Measurements from ENCODE around the gene ABCA7. TPM values are rescaled to one million over a fixed set of nuclear protein-coding genes. Genes with fewer than 3 reads are reported as not detected.

The ABCA7 gene
- total RNA-seq, 3 donors from 2014 or later (not counting 1 experiment from before 2014, with no cell fraction given), result 73.3 to 149 (median 121) TPM

GRCh38 chr19:1090731-1091543 lies 51.0 kb downstream of the ABCA7 start:
- Histone ChIP-seq H3K4me1 (ENCODE audit: control insufficient read depth, insufficient read depth, low read length) (peaks cover 65% of the 10 kb centered on the region), H3K36me3 (ENCODE audit: control insufficient read depth, insufficient read depth, low read length) (peaks cover 46% of the 10 kb centered on the region), H3K9me3 (ENCODE audit: control insufficient read depth, insufficient read depth, low read length) (no peaks in the 10 kb centered on the region), H3K4me3 (ENCODE audit: low read length) (no peak overlapping the region), H3K27me3 (ENCODE audit: control insufficient read depth, insufficient read depth, low read length) (no peaks in the 10 kb centered on the region), H3K27ac (ENCODE audit: low read length) (no peak overlapping the region)
- H3K4me1 Mint-ChIP-seq, result peaks cover 21 to 46% of the 10 kb centered on the region in 2 donors
- H3K4me3 Mint-ChIP-seq, result no peak overlapping the region
- ATAC-seq (no peak), DNase-seq (peak in 1 of 2 donors; percentile 63)
- 91% methylated on average over 38 of the region's 38 CpGs for WGBS (ENCODE audit: insufficient coverage)
- intact Hi-C loops (cut with micrococcal nuclease), result no loop called here
- no peak for TF ChIP-seq CTCF (IDR thresholded peaks at IDR 0.05)
- H3K36me3 Mint-ChIP-seq, result no peaks in the 10 kb centered on the region
- H3K27me3 Mint-ChIP-seq (ENCODE audit: low read depth in 2 of 2), result no peaks in the 10 kb centered on the region
- H3K9me3 Mint-ChIP-seq, result no peaks in the 10 kb centered on the region
- H3K27ac Mint-ChIP-seq, result no peak overlapping the region

GRCh38 chr19:1091544-1092175 lies 51.8 kb downstream of the ABCA7 start:
- no peak overlapping the region for H3K4me3 Mint-ChIP-seq
- H3K4me1 Mint-ChIP-seq, result peaks cover 21 to 47% of the 10 kb centered on the region in 2 donors

DNA sequence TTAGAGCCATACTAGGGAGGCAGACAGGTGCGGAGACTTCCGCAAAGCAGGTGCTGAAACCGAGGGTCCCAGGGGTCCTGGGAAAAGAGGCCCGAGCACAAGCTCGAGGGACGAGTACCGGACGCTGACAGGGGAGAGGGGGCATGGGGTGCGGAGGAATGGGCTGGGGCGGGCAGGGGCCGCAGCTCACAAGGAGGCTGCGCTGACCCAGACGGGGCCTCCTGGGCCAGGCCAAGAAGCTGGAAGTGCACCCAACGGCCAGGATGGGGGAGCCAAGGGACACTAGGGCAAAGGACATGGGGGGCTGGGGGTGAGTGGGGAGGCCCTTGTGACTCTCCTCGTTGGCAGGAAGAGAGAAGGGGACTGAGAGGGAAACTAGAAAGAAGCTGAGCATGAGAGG lies 53.4 kb downstream of the ABCA7 start:
- Mint-ChIP-seq H3K27me3 (ENCODE audit: low read depth in 2 of 2) (no peaks in the 10 kb centered on the region), H3K27ac (peak overlapping the region in 1 of 2 donors; percentile 64), H3K9me3 (no peaks in the 10 kb centered on the region), H3K4me3 (peak overlapping the region; percentile 93), H3K36me3 (no peaks in the 10 kb centered on the region), H3K4me1 (peaks cover 11 to 43% of the 10 kb centered on the region in 2 donors)
- Histone ChIP-seq H3K27me3 (ENCODE audit: control insufficient read depth, insufficient read depth, low read length) (no peaks in the 10 kb centered on the region), H3K9me3 (ENCODE audit: control insufficient read depth, insufficient read depth, low read length) (no peaks in the 10 kb centered on the region), H3K4me1 (ENCODE audit: control insufficient read depth, insufficient read depth, low read length) (peaks cover 42% of the 10 kb centered on the region), H3K27ac (ENCODE audit: low read length) (no peak overlapping the region), H3K36me3 (ENCODE audit: control insufficient read depth, insufficient read depth, low read length) (peaks cover 28% of the 10 kb centered on the region), H3K4me3 (ENCODE audit: low read length) (no peak overlapping the region)
- no peak for ATAC-seq
- DNase-seq, result no peak
- WGBS (ENCODE audit: insufficient coverage), result 97% methylated on average over 14 of the region's 15 CpGs
- TF ChIP-seq CTCF (IDR thresholded peaks at IDR 0.05), result no peak
- intact Hi-C loops (cut with micrococcal nuclease), result loop anchor here (2.0 kb wide), 1 partner anchor 17 kb away; no protein-coding TSS in a partner anchor

More at GRCh38 chr19:1091544-1092175, 51.8 kb downstream of the ABCA7 start:
- DNase-seq (no peak), ATAC-seq (no peak)
- TF ChIP-seq CTCF (IDR thresholded peaks at IDR 0.05), result no peak
- Mint-ChIP-seq H3K27ac (no peak overlapping the region), H3K36me3 (no peaks in the 10 kb centered on the region), H3K27me3 (ENCODE audit: low read depth in 2 of 2) (no peaks in the 10 kb centered on the region), H3K9me3 (no peaks in the 10 kb centered on the region)
- Histone ChIP-seq H3K36me3 (ENCODE audit: control insufficient read depth, insufficient read depth, low read length) (peaks cover 38% of the 10 kb centered on the region), H3K27me3 (ENCODE audit: control insufficient read depth, insufficient read depth, low read length) (no peaks in the 10 kb centered on the region), H3K4me3 (ENCODE audit: low read length) (no peak overlapping the region), H3K27ac (ENCODE audit: low read length) (no peak overlapping the region), H3K4me1 (ENCODE audit: control insufficient read depth, insufficient read depth, low read length) (peaks cover 58% of the 10 kb centered on the region), H3K9me3 (ENCODE audit: control insufficient read depth, insufficient read depth, low read length) (no peaks in the 10 kb centered on the region)
- intact Hi-C loops (cut with micrococcal nuclease), result loop anchor here (2.0 kb wide), 1 partner anchor 15 kb away; no protein-coding TSS in a partner anchor
- 89% methylated on average over 27 of the region's 27 CpGs for WGBS (ENCODE audit: insufficient coverage)
